Activated CD8-positive, alpha-beta memory T cell treated with anti-CD3 and anti-CD28 coated beads for 1 hour (primary cell): ENCODE data around the gene NOL4L.
"Not testable (repeated sequence)": the region's sequence is repeated elsewhere in the genome, so short reads cannot be mapped to it uniquely, and the experiment has no call there.

Experiments used
- DNase-seq, 2 donors: peaks; one replicate each; pipeline ENCODE4 v3.0.0-alpha.2; 2020; ENCODE audit warnings: low read depth in 1 of 2; ENCODE audit errors: extremely low read depth in 1 of 2

The NOL4L gene

DNA sequence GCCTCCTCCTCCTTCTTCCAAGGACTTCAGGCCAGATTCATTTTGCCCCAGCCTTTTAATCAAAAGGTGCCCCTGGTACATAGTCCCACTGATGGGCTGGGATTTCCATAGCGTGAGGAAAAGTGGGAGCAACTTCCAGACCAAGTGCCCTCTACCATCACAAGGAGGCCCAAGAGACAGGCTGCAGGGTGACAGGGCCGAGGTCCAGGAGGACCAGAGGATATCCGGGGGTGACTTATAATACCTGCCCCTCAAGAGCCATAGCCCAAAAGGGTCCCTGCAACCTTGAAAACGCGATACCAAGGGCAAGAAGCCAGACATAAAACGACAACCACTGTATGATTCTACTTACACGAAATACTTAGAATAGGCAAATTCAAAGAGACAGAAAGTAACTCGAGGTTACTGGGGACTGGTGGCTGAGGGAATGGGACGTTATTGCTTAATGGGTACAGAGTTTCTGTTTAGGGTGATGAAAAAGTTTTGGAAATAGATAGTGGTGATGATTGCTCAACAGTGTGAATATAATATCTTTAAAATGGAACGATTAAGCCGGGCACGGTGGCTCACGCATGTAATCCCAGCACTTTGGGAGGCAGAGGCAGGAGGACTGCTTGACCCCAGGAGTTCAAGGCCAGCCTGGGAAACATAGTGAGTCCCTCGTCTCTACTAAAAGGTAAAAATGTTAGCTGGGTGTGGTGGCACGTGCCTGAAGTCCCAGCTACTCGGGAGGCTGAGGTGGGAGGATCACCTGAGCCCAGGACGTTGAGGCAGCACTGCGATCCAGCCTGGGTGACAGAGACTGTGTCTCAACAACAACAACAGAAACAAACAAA lies 71.9 kb downstream of the NOL4L start:
- DNase-seq = no peak

GRCh38 chr20:32512047-32512385 lies 73.1 kb downstream of the NOL4L start:
- no peak for DNase-seq

- DNase-seq = no peak
These were observed 73.6 kb downstream of the NOL4L start for GRCh38 chr20:32511358-32512046.

DNA sequence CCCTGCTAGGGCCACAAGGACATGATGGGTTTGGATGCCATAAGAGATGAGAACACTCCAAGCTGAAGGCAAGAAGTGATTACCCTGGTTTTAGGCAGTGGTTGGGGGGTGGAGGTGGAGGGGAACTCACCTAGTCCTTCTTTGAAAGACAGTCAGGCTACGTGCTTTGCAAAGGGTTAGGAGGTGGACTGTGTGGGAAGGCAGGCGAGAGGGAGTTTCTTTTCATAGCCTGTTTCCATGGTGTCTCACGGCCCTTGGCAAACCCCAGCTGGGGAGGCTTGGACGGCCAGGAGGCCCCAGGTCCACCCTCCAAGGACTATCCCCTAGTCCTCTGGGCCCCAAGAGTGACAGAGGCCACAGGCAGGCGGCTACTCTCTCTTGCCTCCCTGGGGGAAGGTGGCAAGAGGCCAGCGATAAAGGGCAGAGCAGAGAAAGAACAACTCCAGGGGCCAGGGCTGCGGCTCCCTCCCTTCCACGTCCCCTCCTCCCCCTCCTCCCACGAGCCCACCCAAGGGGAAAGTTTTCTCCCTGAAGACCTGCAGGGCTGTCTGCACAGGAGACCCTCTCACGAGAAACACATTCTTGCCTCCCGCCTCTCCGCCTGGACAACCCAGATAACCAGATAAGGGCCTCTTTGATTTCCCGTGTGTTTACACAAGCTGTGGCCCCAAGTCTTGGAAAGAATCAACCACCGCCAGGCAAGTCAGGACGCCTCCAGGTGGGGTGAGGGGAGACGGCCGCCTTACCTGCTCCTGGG lies 74.4 kb downstream of the NOL4L start:
- DNase-seq = no peak

DNA sequence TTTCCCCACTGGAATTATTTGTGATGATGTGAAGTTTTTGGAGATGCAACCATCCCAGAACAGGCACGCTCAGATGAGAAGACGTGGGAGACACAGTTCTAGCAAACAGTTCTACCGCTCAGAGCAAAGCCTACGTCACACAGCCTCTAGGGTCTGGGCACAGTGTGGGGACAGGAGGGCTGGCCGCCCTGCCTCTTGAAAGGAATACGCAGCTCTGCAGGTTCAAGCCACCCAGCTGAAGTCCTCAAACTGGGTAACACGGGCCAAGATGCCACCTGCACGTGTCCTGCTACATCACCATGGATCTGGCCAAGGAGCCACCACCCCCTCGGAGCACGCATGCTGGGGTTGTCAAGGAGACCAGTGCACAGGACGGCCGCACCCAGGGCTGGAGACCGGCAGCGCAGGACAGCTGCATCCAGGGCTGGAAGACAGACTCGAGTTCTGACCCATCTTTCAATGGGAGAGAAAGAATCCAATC lies 75.0 kb downstream of the NOL4L start:
- DNase-seq = no peak

GRCh38 chr20:32509639-32510066 lies 75.5 kb downstream of the NOL4L start:
- DNase-seq = peak; percentile 40 to 42

- no peak for DNase-seq
These were observed 76.4 kb downstream of the NOL4L start for GRCh38 chr20:32508775-32509119.

- no peak for DNase-seq
These were observed 76.9 kb downstream of the NOL4L start for GRCh38 chr20:32507998-32508774.

DNA sequence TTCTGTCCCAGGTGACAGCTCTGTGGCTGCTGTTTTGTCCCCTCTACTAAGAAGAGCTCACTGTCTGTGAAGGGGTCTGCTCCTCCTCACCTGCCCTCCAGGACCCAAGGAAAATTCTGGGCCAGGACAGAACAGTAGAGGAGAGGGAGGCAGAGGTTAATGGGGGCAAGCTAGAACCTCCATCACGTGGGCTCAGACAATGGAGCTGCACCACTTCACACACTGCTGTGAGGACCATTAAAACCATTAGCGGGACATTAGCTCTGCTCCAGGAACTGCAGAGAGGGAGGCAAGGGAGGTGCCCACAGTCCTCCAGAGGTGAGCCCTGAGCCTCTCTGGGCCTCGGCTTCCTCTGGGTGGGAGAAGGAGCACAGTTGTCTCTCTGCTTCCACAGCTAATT lies 78.4 kb downstream of the NOL4L start:
- no peak for DNase-seq

DNA sequence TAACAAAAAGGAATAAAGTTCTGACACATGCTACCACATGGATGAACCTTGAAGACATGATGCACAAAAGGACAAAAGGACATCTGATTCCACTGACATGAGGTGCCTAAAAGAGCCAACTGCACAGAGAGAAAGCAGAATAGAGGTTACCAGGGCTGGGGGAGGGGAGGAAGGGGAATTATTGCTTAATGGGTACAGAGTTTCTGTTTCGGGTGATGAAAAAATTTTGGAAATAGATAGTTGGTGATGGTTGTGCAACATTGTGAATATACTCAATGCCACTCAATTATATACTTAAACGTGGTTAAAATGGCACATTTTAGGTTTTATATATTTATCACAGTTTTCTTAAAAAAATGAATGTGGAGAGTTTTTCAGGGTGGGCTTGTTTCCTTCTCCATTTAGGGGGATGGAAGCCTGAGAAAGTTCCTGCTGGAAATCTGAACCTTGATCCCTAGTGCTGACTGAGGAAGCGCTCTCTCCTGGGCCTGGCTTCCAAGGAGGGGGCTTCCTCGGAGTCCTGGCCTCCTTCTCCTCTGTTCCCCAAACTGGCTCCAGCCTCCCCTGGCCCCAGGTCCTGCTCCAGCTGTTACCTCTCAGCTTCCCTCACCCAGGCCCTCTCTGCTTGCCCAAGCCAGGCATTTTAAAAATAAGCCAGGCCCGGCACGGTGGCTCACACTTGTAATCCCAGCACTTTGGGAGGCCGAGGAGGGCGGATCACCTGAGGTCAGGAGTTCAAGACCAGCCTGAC lies 79.2 kb downstream of the NOL4L start:
- no peak for DNase-seq

DNA sequence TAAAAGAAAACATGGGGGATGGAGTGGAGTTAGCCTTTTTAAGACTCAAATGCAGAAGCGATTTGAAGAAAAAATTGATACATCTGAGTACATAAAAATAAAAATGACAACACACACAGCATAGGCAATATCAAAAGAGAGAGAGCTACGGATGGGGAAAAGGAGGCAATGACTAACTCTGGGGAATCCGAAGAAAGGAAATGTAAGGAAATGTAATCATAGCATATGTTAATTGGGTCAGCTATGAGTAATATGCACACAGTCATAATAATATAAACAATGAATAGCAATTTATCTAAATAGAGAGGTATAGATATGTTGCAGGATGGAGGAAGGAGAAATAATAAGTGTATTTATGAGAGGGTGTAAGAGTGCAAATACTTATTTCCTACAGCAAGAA lies 83.4 kb downstream of the NOL4L start:
- DNase-seq = no peak

- DNase-seq = no peak
These were observed 87.4 kb downstream of the NOL4L start for GRCh38 chr20:32497589-32498224.

GRCh38 chr20:32496811-32497533 lies 88.2 kb downstream of the NOL4L start:
- no peak for DNase-seq

DNA sequence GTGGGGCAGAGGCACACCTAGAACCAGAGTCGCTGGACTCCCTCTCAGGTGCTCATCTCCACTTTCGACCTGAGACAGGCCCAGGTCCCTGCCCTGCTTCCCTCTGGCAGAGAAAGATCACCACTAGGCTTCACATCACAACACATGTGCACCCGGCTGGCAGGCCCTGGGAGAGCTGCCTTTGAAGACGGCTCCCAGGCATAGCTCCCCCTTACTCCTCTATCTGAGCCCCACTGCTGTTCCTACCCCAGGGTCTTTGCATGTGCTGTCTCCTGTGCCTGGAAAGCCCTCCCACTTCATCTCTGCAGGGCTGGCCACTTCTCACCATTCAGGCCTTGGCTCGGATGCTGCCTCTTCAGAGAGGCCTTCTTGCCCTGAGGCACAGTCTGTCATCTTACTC lies 89.2 kb downstream of the NOL4L start:
- no peak for DNase-seq

DNA sequence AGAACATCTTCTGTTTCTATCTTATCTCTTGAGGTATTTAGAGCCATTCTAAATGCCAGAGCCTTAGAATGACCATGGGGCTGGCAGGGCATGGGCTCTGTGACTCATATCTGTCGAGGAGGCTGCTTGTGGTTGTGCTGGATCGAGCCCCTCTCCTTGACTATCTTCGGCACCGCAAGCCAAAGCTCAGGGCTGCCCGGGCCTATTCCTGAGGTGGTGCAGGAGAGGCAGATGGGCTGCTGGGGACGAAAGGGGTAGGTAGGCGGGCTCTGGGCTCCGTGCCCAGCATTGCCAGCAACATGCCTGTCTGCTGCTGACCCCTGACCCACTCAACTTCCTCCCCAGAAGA lies 89.9 kb downstream of the NOL4L start:
- no peak for DNase-seq

DNA sequence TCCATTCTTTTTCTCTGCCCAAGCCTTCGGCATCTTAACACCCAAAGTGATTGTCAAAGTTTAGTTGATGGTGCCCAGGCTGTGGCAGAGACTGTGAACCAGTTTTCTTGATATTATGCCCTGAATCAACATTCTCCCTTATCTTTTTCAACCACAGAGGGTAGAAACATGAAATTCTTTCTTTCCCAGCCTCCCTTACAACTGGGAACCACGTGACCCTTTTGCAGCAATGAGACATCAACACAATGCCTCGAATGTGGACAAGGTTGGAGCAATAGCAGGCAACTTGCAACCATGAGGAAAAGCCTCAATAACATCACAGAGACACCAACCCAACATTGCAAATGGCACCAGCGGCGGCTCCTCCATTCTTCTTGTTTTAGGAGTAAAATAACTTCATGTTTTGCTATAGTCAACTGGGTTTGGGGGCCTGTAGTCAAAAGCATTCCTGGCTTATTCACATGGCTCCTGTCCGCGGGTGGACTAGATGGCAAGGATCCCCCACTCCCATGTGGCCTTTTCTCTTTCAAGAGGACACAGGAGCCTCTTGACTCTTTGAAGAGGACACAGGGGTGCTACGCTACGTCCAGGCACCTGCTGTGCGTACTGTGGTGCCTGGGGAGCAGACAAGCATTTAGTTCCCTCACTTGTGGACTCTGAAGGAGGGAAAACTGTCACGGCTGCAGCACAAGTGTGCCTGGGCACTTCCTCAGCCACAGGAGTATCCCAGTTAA lies 90.5 kb downstream of the NOL4L start:
- DNase-seq = no peak

GRCh38 chr20:32493356-32493755 lies 91.8 kb downstream of the NOL4L start:
- no peak for DNase-seq

- DNase-seq = not testable (repeated sequence)
These were observed 93.4 kb downstream of the NOL4L start for GRCh38 chr20:32491764-32492151.
